Activated CD8-positive, alpha-beta memory T cell treated with anti-CD3 and anti-CD28 coated beads for 24 hours (primary cell): Measurements from ENCODE around the gene DNAJA2.

Experiments used
- DNase-seq: peaks from one replicate; pipeline ENCODE4 v3.0.0-alpha.2; 2020

Gene DNAJA2

GRCh38 chr16:46924402-46924801 is 49.1 kb downstream of the DNAJA2 start:
- DNase-seq: no peak

DNA sequence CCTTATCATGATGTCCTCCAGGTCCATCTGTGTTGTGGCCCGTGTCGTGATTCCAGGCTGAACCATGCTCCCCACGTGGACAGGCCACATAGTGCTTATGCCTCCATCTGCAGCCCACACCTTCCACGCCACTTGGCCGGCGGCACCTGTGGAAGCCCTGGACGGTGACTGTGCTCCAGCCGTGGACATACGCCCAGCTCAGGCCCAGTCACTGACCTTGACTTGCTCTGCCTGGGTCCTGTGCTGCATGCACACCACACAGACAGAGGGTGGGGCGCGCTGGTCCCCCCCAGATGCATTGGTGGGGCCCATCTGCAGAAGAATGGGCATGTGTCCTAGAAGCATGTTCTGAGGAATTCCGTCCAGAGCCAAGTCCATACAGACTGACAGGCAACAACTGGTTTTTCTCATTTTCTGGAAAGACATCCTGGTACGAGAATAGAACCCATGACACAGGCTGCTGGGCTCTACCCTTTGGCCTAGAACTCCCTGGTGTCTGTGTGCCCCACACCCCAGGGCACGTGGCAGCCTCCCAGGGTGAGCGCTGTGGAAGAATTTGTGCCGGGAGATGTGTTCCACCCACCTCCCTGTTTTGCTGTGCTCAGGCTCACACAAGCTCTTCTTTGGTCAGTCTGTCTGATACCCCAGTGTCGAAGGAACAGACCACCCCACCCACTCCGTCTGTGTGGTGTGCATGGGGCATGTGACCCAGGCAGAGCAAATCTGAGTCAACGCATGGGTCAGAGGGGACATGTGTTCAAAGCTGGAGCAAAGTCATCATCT is 49.8 kb downstream of the DNAJA2 start:
- DNase-seq: no peak

GRCh38 chr16:46922239-46922638 is 51.2 kb downstream of the DNAJA2 start:
- DNase-seq: no peak

GRCh38 chr16:46920402-46921068 is 52.9 kb downstream of the DNAJA2 start:
- no peak for DNase-seq

- DNase-seq: no peak
These were observed 54.3 kb downstream of the DNAJA2 start for GRCh38 chr16:46918905-46919792.

- no peak for DNase-seq
These were observed 55.1 kb downstream of the DNAJA2 start for GRCh38 chr16:46918400-46918799.

GRCh38 chr16:46916980-46917379 is 56.5 kb downstream of the DNAJA2 start:
- no peak for DNase-seq

GRCh38 chr16:46915483-46916025 is 57.9 kb downstream of the DNAJA2 start:
- DNase-seq: no peak

GRCh38 chr16:46914556-46915201 is 58.8 kb downstream of the DNAJA2 start:
- no peak for DNase-seq

DNA sequence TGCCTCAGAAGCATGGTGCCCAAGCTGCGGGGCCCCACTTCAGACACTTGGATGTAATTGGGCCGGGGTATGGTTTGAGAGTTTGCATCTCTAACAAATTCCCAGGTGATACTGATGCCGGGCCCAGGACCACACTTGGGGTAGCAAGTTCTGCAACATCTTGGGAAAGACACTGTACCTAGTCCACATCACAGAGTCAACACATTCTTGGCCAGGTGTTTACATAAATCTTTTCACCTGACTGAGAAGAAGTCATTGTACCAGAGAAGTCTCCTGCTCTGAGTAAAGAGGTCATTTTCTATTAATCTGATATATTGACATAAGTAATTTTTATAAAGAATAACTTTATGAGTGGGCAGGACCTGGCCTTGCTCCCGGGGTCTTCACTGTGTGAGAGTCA is 61.8 kb downstream of the DNAJA2 start:
- DNase-seq: no peak

- no peak for DNase-seq
These were observed 62.4 kb downstream of the DNAJA2 start for GRCh38 chr16:46911038-46911437.

- DNase-seq: peak; percentile 79
These were observed 64.7 kb downstream of the DNAJA2 start for GRCh38 chr16:46908540-46909372.

GRCh38 chr16:46907061-46907774 is 66.3 kb downstream of the DNAJA2 start:
- DNase-seq: no peak

DNA sequence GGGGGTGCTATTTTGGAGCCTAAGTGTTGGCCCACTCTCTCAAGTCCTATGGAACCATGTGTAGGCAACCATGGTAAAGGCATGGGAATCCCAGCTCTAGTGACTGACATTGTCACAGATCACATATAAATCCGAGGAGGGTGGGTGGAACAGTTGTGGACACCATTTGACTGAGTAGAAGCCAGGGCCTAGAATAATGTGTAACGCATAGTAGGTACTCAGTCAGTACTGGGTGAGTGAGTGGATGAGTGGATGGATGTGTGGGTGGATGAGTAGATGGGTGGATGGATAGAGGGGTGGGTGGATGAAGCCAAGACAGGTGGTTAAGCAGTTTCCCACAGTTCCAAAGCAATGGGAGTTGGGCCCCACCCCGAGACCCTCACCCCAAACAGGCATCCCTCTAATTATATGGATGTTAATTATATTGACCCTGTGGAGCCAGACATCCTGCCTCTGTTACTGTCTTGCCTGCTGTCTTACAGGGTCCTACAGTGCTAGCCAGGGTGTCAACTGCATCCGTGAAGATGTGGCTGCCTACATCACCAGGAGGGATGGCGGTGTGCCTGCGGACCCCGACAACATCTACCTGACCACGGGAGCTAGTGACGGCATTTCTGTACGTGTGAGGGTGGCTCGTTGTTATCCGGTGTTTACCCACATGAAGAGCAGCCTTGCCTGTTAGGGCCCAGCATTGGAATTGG is 67.0 kb downstream of the DNAJA2 start:
- DNase-seq: no peak
